BE2C (cell line): Measurements from ENCODE around the gene RAB11FIP3.

ENCODE experiments used
- DNase-seq: peaks from one replicate; pipeline ENCODE4 v3.0.0-alpha.2; 2020
- H3K27me3 ChIP-seq: fragments of 250-450 bp; sonication (Bioruptor Pico); 2 replicates; pipeline ENCODE4 v1.5.1; 2020; ENCODE audit warnings: mild to moderate bottlenecking
- H3K36me3 ChIP-seq: fragments of 250-450 bp; sonication (Bioruptor Pico); 2 replicates; pipeline ENCODE4 v1.5.1; 2020; ENCODE audit warnings: mild to moderate bottlenecking
- H3K4me1 ChIP-seq: fragments of 250-450 bp; sonication (Bioruptor Pico); 2 replicates; pipeline ENCODE4 v1.5.1; 2020
- H3K4me3 ChIP-seq: 2 replicates; pipeline ENCODE4 v1.5.1; 2011; ENCODE audit warnings: low read depth, low read length
- H3K9me3 ChIP-seq: fragments of 250-450 bp; sonication (Bioruptor Pico); 2 replicates; pipeline ENCODE4 v1.5.1; 2020
- TF ChIP-seq, protein P1 (sequence below): IDR thresholded peaks from 2 replicates; pipeline ENCODE4 v1.5.1; 2012; ENCODE audit warnings: mild to moderate bottlenecking, low read depth, low read length

RAB11FIP3 gene

DNA sequence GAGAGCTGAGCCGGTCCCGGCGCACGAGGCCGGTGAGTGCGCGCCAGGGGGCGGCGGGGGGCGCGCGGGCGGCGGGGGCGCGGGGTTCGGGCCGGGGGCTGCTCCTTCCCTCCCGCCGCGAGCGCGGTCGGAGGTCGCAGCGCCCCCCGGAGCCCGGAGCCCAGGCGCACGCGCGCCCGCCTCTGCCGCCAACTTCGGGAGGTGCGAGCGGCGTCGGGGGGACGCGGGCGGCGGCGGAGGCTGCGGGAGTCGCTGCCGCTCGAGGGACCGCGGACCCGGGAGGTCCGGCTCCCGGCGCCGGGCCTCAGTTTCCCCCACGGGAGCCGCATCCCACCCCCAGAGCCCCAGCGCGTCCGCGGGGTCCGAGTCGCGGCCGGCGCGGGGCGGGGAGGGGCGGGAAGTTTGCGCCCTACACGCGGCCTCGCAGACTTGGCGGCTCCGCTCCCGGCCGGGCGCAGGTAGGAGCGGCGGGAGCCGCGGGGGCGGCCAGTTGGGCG is 134.8 kb downstream of the RAB11FIP3 start, which contains the start of gene PRR35:
Gene PRR35, plus strand, starts transcription at position 191 of the 497 bp plus-strand sequence. CDS start 2,901 bp downstream, outside the sequence.
- Histone ChIP-seq H3K4me1 (peaks cover 16% of the 10 kb centered on the region), H3K36me3 (no peaks in the 10 kb centered on the region), H3K4me3 (no peak within 1 kb of the TSS), H3K27me3 (peaks cover 25% of the 10 kb centered on the region), H3K9me3 (no peaks in the 10 kb centered on the region)
- TF ChIP-seq, protein P1, sequence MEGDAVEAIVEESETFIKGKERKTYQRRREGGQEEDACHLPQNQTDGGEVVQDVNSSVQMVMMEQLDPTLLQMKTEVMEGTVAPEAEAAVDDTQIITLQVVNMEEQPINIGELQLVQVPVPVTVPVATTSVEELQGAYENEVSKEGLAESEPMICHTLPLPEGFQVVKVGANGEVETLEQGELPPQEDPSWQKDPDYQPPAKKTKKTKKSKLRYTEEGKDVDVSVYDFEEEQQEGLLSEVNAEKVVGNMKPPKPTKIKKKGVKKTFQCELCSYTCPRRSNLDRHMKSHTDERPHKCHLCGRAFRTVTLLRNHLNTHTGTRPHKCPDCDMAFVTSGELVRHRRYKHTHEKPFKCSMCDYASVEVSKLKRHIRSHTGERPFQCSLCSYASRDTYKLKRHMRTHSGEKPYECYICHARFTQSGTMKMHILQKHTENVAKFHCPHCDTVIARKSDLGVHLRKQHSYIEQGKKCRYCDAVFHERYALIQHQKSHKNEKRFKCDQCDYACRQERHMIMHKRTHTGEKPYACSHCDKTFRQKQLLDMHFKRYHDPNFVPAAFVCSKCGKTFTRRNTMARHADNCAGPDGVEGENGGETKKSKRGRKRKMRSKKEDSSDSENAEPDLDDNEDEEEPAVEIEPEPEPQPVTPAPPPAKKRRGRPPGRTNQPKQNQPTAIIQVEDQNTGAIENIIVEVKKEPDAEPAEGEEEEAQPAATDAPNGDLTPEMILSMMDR: no peak
- DNase-seq: no peak

DNA sequence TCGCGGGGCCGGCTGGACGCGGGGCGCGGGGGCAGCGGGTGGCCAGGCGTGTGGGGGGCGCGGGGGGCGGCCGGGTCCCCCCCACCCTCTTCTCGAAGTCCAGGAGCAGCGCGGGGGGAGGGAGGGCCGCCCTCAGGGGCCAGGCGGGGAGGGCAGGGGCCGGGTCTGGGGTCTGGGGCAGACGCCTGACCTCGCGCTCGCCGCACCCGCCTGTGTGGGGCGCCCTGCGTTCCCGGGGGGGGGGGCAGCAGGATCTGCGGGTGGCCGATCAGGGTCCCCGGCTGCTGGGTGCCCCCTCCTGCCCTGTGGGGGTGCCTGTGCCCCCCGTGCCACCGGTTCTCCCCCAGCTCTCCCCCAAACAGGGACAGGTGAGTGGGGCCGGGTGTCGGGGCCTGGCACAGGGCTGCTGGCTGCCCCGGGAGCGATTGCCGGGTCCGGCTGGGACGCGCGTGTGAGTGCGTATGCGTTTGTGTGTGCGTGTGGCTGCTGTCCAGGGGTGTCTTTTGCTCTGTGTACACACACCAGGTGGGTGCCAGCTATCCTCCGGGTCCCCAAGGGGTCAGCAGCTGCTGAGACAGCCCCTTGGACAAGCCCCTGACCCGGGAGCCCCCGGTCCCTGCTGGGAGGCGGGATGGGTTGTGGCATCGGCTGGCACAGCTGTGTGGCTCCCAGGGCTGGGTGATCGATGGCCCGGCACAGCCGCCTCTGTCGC is 135.4 kb downstream of the RAB11FIP3 start:
- H3K36me3 ChIP-seq: no peaks in the 10 kb centered on the region
- H3K9me3 ChIP-seq: no peaks in the 10 kb centered on the region
- no peak for DNase-seq
- peaks cover 25% of the 10 kb centered on the region for H3K27me3 ChIP-seq
- TF ChIP-seq, protein P1: no peak
- no peak overlapping the region for H3K4me3 ChIP-seq
- H3K4me1 ChIP-seq: peaks cover 14% of the 10 kb centered on the region

DNA sequence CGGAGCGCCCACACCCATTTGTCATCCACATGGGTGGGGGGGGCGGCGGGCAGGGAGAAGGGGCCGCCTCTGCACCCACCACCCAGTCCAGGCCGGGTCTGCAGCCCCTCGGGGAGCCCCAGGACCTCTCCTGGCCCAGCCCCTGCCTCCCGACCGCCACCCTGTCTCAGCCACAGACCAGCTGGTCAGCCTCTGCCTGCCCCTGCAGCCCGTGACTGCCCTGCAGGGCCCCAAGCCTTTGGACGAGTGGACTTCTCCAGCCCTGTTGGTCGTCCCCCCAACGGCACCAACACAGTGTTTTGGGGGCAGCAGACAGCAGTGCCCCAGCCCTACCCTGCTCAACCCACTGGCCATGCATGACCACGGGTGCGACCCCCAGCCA is 136.0 kb downstream of the RAB11FIP3 start:
- TF ChIP-seq, protein P1: no peak
- H3K4me1 ChIP-seq: peaks cover 13% of the 10 kb centered on the region
- DNase-seq: no peak
- no peak overlapping the region for H3K4me3 ChIP-seq
- H3K36me3 ChIP-seq: no peaks in the 10 kb centered on the region
- H3K27me3 ChIP-seq: peaks cover 25% of the 10 kb centered on the region
- H3K9me3 ChIP-seq: no peaks in the 10 kb centered on the region

DNA sequence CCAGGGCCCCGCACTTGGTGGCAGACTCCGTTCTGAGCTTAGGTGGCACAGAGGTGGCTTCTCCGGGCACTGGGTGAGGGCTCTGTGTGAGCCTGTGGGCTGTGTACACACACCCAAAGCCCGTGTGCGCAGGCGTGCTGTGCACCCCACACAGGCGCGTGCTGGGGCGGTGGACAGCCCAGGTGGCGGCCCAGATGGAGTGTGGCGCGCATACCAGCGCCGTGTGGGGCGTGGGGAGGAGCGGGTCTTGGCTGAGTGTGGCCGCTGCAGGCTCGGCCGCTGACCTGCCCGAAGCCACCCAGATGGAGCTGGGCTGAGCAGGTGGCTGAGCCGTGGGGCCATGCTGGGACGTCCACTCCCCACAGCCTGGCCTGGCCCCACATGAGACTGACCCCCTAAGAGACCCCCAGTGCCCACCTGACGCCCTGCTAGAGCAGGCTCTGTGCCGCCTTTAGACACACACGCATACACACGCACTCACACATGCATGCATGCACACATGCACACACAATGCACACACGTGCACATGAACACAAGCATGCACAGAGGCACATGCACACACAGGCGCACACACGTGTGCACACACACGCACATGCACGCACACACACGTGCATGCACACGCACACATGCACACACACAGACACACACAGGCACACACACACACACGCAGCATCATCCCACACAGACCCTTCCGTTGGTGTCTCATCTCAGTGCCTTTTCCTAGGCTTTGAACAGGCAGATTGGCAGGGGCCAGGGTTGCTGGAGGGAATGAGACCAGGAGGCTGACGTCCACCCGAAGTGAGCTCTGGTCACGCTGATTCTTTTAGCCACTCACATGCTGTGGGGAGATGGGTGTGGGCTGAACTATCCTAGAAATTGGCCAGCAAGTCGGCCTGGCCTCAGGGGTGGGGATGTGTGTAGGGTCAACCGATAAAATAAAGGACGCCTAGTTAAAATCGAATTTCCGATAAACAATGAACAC is 136.8 kb downstream of the RAB11FIP3 start:
- no peaks in the 10 kb centered on the region for H3K9me3 ChIP-seq
- peaks cover 25% of the 10 kb centered on the region for H3K27me3 ChIP-seq
- TF ChIP-seq, protein P1: no peak
- H3K36me3 ChIP-seq: no peaks in the 10 kb centered on the region
- no peak for DNase-seq
- no peak overlapping the region for H3K4me3 ChIP-seq
- H3K4me1 ChIP-seq: peaks cover 19% of the 10 kb centered on the region

DNA sequence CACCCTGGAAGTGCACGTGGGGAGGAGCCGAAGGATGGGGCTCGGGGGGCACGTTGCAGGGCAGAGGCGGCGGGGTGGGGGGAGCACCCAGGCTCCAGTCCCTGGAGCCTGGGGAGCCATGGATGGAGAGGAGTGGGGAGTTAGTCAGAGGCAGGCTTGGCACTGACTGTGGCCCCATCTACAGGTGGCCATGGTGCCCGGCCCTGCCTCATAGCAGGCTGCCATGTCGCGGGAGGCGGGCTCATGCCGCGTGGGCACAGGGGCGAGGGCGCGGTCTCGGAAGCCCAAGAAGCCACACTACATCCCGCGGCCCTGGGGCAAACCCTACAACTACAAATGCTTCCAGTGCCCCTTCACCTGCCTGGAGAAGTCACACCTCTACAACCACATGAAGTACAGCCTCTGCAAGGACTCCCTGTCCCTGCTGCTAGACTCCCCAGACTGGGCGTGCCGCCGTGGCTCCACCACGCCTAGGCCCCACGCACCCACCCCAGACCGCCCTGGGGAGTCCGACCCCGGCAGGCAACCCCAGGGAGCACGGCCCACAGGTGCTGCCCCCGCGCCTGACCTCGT is 137.7 kb downstream of the RAB11FIP3 start:
- TF ChIP-seq, protein P1: no peak

More for the DNA sequence above, 137.7 kb downstream of the RAB11FIP3 start:
- Histone ChIP-seq H3K9me3 (no peaks in the 10 kb centered on the region), H3K27me3 (peaks cover 25% of the 10 kb centered on the region), H3K4me1 (peaks cover 26% of the 10 kb centered on the region), H3K36me3 (no peaks in the 10 kb centered on the region), H3K4me3 (no peak overlapping the region)
- DNase-seq: no peak
